ENCODE measurements around the gene NPY2R.

Gene NPY2R

DNA sequence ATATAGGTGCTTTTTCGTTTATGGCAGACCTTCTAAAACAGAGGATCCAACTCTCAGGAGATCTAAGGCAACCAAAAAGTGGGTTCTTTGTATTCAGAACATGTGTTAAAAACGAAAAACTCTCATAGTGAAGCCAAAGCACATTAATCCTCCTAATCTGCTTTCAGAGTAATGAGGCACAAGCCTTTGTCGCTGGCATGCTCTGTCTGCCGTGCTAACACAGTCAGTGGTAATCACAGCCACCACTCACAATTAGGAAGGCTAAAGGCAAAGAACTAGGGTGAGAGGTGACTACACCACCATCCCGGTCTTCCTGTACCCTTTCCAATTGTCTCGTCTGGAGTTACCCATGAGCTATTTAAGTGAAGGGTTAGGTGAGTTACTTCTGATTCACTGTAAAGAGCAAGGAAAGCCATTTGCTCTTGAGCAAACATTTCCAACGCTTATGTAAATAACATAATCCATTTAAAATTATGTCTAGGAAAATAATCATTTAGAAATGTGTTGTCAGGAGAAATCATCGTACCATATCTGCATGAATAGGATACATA lies 40.7 kb downstream of the NPY2R start:
- no peak for DNase-seq (ENCODE audit: low read depth in 1 of 2, low spot score in 1 of 2)

DNA sequence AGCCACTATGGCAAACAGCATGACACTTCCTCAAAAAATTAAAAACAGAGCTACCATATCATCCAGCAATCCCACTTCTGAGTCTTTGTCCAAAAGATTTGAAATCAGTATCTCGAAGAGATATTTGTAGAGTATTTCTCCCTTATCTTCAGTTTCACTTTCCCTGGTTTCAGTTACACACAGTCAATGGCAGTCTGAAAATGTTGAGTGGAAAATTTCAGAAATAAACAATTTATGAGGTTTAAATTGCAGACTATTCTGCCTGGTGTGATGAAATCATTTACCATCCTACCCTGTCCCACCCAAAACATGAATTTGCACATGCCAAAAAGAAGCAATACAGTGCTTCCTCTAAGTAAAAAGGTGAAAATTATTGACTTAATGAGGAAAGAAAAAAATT lies 43.9 kb downstream of the NPY2R start:
- no peak for DNase-seq (ENCODE audit: low read depth in 1 of 2, low spot score in 1 of 2)

DNA sequence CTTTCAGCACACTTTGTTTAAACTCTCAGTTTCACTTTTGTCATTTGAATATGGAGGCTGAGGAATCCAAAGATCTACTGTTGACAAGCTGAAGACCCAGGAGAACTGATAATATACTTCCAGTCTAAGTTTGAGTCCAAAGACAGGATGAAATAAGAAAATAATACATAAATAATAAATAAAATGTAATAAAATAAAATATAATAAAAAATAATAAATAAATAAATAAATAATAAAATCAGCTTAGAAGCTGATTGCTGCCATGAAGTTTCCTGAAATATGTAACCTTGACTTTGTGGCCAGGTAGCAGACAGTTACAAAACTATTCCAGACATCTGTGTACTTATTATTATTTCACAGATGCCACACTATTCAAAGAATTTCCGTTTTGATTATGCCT lies 55.0 kb downstream of the NPY2R start:
- no peak for DNase-seq (ENCODE audit: low read depth in 1 of 2, low spot score in 1 of 2)

DNA sequence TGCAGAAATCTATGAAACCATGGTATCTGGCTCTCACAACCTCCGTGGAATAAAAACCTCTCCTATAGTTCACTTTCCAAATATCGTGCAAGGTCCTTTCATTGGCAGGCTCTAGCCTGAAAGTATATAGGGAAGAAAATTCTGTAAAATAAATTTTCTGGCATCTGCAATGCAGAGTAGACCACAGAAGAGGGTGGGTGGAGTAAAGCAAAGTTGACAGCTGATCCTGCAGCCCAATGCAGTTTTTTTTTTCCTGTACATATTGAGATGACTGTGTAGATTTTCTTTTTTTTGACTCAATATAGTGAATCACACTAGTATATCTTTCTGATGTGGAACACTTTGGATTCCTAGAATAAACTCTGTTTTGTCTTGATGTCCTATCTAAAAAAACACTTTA lies 56.7 kb downstream of the NPY2R start:
- no peak for DNase-seq (ENCODE audit: low read depth in 1 of 2, low spot score in 1 of 2)
